Endothelial cell of umbilical vein (primary cell): ENCODE results near the gene MATN1. TPM values are rescaled to one million over a fixed set of nuclear protein-coding genes. Genes with fewer than 3 reads are reported as not detected.

Experiments used
- BruUV-seq: library from RNA; stranded (reverse); fragments of 400-500 nt; replicated peaks from 2 replicates; lab custom pipeline; 2021; lab: Mats Ljungman, UMichigan
- CTCF ChIA-PET: fragments of 300-600, 350-600 bp; sonication (Branson Sonifier 250); formaldehyde crosslinking; loops from one replicate; lab custom pipeline; 2021; ENCODE audit warnings: antibody characterized with exemption, inconsistent platforms; lab: Charles Lee
- POLR2A ChIA-PET: fragments of 300-600, 350-600 bp; sonication (Branson Sonifier 250); formaldehyde crosslinking; loops from one replicate; lab custom pipeline; 2021; ENCODE audit warnings: antibody characterized with exemption, inconsistent platforms; lab: Charles Lee
- DNase-seq: peaks from one replicate; pipeline ENCODE4 v3.0.0-alpha.2; 2011; ENCODE audit warnings: low read depth, low spot score
- FAIRE-seq: peaks from 2 replicates; lab custom pipeline; 2011; peaks lifted over from hg19 to GRCh38; lab: Jason Lieb, UNC
- H2AFZ ChIP-seq: 2 replicates; pipeline ENCODE4 v1.6.0; 2012; ENCODE audit warnings: low read depth, low read length, control low read depth, inconsistent platforms
- H3K27ac ChIP-seq: 2 replicates; pipeline ENCODE4 v1.5.1; 2011; ENCODE audit warnings: low read depth, mild to moderate bottlenecking, control low read depth, low read length, moderate library complexity; ENCODE audit not compliant: insufficient read depth
- H3K27me3 ChIP-seq, 2 experiments: 2 replicates each; pipeline versions ENCODE4 v1.6.0 to v1.6.1; 2011; ENCODE audit warnings: low read length in 2 of 2, mixed read lengths in 1 of 2; ENCODE audit not compliant: control insufficient read depth in 2 of 2, insufficient read depth in 2 of 2
- H3K36me3 ChIP-seq, 2 experiments: 2 replicates in 1 of 2; 3 replicates in 1 of 2; pipeline ENCODE4 v1.5.1; 2011; ENCODE audit warnings: low read length in 2 of 2, mild to moderate bottlenecking in 1 of 2, moderate library complexity in 1 of 2; ENCODE audit not compliant: control insufficient read depth in 2 of 2, insufficient read depth in 2 of 2; ENCODE audit errors: extremely low read depth in 1 of 2
- H3K4me1 ChIP-seq: 3 replicates; pipeline ENCODE4 v1.5.1; 2011; ENCODE audit warnings: mild to moderate bottlenecking, low read length; ENCODE audit not compliant: control insufficient read depth, insufficient read depth; ENCODE audit errors: extremely low read depth
- H3K4me2 ChIP-seq: 2 replicates; pipeline ENCODE4 v1.6.1; 2011; ENCODE audit warnings: low read length, control low read depth, mixed read lengths; ENCODE audit not compliant: insufficient read depth
- H3K4me3 ChIP-seq, 3 experiments: fragments of 200-600 bp in 1 of 3; sonication (generic), shearing (Covaris generic) in 1 of 3; replicated peaks in 1 of 3; 2 replicates each; pipeline ENCODE4 v1.5.1; 2011 to 2016; ENCODE audit warnings: control low read depth in 3 of 3, low read length in 3 of 3, mild to moderate bottlenecking in 2 of 3, inconsistent platforms in 1 of 3, low read depth in 1 of 3, moderate library complexity in 1 of 3; ENCODE audit not compliant: insufficient read depth in 1 of 3
- H3K79me2 ChIP-seq: 2 replicates; pipeline ENCODE4 v1.6.0; 2012; ENCODE audit warnings: low read length, inconsistent platforms; ENCODE audit not compliant: control insufficient read depth, insufficient read depth
- H3K9ac ChIP-seq: replicated peaks from 2 replicates; pipeline ENCODE3; 2011; ENCODE audit warnings: low read length, control low read depth; ENCODE audit not compliant: insufficient read depth; ENCODE audit errors: extremely low read depth
- H3K9me1 ChIP-seq: replicated peaks from 3 replicates; pipeline ENCODE4 v1.6.0; 2011; ENCODE audit warnings: mild to moderate bottlenecking, low read length; ENCODE audit not compliant: control insufficient read depth, insufficient read depth; ENCODE audit errors: extremely low read depth
- H3K9me3 ChIP-seq: replicated peaks from 2 replicates; pipeline ENCODE4 v1.5.1; 2012; ENCODE audit warnings: low read length, inconsistent platforms; ENCODE audit not compliant: control insufficient read depth, insufficient read depth
- H4K20me1 ChIP-seq: replicated peaks from 2 replicates; pipeline ENCODE3; 2011; ENCODE audit warnings: mild to moderate bottlenecking, low read length; ENCODE audit not compliant: control insufficient read depth, insufficient read depth; ENCODE audit errors: extremely low read depth
- EZH2 ChIP-seq: IDR thresholded peaks from 2 replicates; pipeline ENCODE4 v1.6.1; 2012; ENCODE audit warnings: borderline replicate concordance, low read depth, mild to moderate bottlenecking, moderate library complexity, low read length, inconsistent platforms; ENCODE audit not compliant: severe bottlenecking
- FOS ChIP-seq: IDR thresholded peaks from 2 replicates; pipeline ENCODE4 v1.6.1; 2011; ENCODE audit warnings: mild to moderate bottlenecking, low read length, moderate library complexity, borderline replicate concordance; ENCODE audit not compliant: insufficient read depth
- GATA2 ChIP-seq: IDR thresholded peaks from 2 replicates; pipeline ENCODE4 v1.7.0; 2011; ENCODE audit warnings: low read depth, mild to moderate bottlenecking, moderate library complexity, mixed read lengths, low read length; ENCODE audit not compliant: insufficient read length, insufficient read depth
- JUN ChIP-seq: IDR thresholded peaks from 2 replicates; pipeline ENCODE4 v1.6.1; 2011; ENCODE audit warnings: borderline replicate concordance, low read depth; ENCODE audit not compliant: insufficient read length, insufficient read depth
- MYC ChIP-seq: IDR thresholded peaks from one replicate; pipeline ENCODE4 v1.6.1; 2011; ENCODE audit warnings: mild to moderate bottlenecking, low read depth, low read length
- POLR2A ChIP-seq: IDR thresholded peaks from 2 replicates; pipeline ENCODE4 v1.6.1; 2012; ENCODE audit warnings: low read depth, mild to moderate bottlenecking, control low read depth, low read length
- POLR2AphosphoS5 ChIP-seq: IDR thresholded peaks from 2 replicates; pipeline ENCODE4 v1.6.1; 2012; ENCODE audit warnings: low read depth, mild to moderate bottlenecking, control low read depth, low read length, moderate library complexity; ENCODE audit not compliant: insufficient read depth
- dilution Hi-C: fragments of 300-500 bp; cut with MboI; formaldehyde crosslinking; loops from one replicate; pipeline ENCODE4 v1.15.0; 2019; ENCODE audit warnings: low sequenced_read_pairs; ENCODE audit not compliant: extremely low pct_ligation_motif_present
- intact Hi-C: fragments of 100-400 bp; cut with micrococcal nuclease; formaldehyde crosslinking; loops from one replicate; pipeline ENCODE4 v1.10.0; 2022
- polyA plus RNA-seq, 4 experiments: library from polyadenylated mRNA; depleted of rRNA in 3 of 4; stranded (reverse) in 3 of 4; unstranded in 1 of 4; fragments of >200 nt; gene quantifications; 2 replicates each; pipeline versions ENCODE4 v1.2.1 to v1.2.3, GENCODE V29; 2011 to 2012; ENCODE audit warnings: missing spikeins in 1 of 4
- total RNA-seq: library from RNA; stranded (reverse); gene quantifications from 2 replicates; pipeline ENCODE4 v1.2.3, GENCODE V29; 2021
- TF ChIP-seq, protein P1 (sequence below): IDR thresholded peaks from 2 replicates; pipeline ENCODE4 v1.6.1; 2011; ENCODE audit not compliant: insufficient read depth, insufficient read length
- TF ChIP-seq, protein P2 (sequence below), 2 donors: IDR thresholded peaks; 1 replicate in 1 of 2; 2 replicates in 1 of 2; pipeline ENCODE4 v1.5.1; 2011; ENCODE audit warnings: low read length in 2 of 2, mild to moderate bottlenecking in 2 of 2, moderate library complexity in 2 of 2, control low read depth in 1 of 2, inconsistent platforms in 1 of 2, low read depth in 1 of 2; ENCODE audit not compliant: insufficient read depth in 1 of 2; ENCODE audit errors: extremely low read depth in 1 of 2

Gene MATN1
- total and polyA plus RNA-seq, 2 donors (not counting 3 experiments of a cell fraction or from before 2014, with no cell fraction given), result 0.29 to 0.36 TPM

DNA sequence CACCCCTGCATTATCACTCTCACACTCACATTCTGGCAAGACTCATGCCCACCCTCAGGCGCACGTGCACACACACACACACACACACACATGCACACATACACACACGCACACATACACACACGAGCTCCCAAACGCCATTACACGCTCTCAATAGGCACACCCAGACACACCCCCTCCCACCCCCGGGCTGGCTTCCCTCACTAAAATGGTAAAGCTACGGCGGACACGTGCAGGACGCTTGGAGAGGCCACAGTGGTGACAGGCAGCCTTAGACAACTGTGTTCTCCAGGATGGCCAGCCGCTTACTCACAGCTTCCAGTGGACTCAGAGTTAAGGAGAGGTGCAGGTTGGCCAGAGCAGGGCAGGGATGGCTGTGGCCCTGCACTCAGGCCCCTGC, 10.1 kb downstream of the MATN1 start:
- peaks cover 0 to 3% of the 10 kb centered on the region in 2 experiments for H3K27me3 ChIP-seq
- intact Hi-C loops (no loop called here), dilution Hi-C loops (no loop called here)
- ChIA-PET POLR2A (no interaction called here), CTCF (no interaction called here)
- TF ChIP-seq GATA2, result no peak
- TF ChIP-seq, protein P1, sequence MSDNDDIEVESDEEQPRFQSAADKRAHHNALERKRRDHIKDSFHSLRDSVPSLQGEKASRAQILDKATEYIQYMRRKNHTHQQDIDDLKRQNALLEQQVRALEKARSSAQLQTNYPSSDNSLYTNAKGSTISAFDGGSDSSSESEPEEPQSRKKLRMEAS, result no peak
- TF ChIP-seq, protein P2, sequence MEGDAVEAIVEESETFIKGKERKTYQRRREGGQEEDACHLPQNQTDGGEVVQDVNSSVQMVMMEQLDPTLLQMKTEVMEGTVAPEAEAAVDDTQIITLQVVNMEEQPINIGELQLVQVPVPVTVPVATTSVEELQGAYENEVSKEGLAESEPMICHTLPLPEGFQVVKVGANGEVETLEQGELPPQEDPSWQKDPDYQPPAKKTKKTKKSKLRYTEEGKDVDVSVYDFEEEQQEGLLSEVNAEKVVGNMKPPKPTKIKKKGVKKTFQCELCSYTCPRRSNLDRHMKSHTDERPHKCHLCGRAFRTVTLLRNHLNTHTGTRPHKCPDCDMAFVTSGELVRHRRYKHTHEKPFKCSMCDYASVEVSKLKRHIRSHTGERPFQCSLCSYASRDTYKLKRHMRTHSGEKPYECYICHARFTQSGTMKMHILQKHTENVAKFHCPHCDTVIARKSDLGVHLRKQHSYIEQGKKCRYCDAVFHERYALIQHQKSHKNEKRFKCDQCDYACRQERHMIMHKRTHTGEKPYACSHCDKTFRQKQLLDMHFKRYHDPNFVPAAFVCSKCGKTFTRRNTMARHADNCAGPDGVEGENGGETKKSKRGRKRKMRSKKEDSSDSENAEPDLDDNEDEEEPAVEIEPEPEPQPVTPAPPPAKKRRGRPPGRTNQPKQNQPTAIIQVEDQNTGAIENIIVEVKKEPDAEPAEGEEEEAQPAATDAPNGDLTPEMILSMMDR (IDR thresholded peaks at IDR 0.05; ENCODE audit: extremely low read depth in 1 of 2, insufficient read depth in 1 of 2, low read depth in 1 of 2, low read length in 2 of 2), result no peak
- no peak for TF ChIP-seq POLR2A
- no peak for TF ChIP-seq FOS
- no peak for TF ChIP-seq MYC
- no TSS peak for BruUV-seq
- no peaks in the 10 kb centered on the region for H3K36me3 ChIP-seq
- no peak overlapping the region for H3K27ac ChIP-seq
- no peak overlapping the region for H3K4me3 ChIP-seq
- no peak for DNase-seq
- no peaks in the 10 kb centered on the region for H3K79me2 ChIP-seq
- H4K20me1 ChIP-seq, result no peaks in the 10 kb centered on the region
- H3K9me1 ChIP-seq, result no peaks in the 10 kb centered on the region
- H3K9me3 ChIP-seq, result no peaks in the 10 kb centered on the region
- no peak overlapping the region for H3K4me2 ChIP-seq
- no peak overlapping the region for H3K9ac ChIP-seq
- FAIRE-seq, result no peak
- no peaks in the 10 kb centered on the region for H3K4me1 ChIP-seq
- H2AFZ ChIP-seq, result no peak overlapping the region

DNA sequence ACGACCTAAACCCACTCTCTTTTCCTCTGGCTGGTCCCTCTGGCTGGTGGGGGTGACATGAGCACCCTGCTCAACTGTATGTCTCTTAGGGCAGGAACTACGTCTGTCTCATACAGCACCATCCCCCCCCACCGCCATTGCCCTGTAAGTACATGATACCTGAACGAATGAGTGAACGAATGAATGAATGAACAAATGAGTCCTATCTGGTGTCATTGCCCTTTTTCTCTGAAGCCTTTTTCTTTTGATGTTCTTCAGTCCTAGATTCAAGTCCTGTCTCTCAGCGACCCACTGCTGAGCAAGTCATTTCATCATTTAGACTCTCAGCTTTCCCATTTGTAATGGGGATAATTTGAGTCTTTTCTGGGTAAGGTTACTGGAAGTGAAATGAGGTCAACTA, 10.8 kb downstream of the MATN1 start:
- no peaks in the 10 kb centered on the region for H3K9me1 ChIP-seq
- ChIA-PET POLR2A (no interaction called here), CTCF (no interaction called here)
- H3K4me3 ChIP-seq, result no peak overlapping the region
- H3K4me1 ChIP-seq, result no peaks in the 10 kb centered on the region
- no peaks in the 10 kb centered on the region for H3K79me2 ChIP-seq
- intact Hi-C loops, result no loop called here
- dilution Hi-C loops, result no loop called here
- TF ChIP-seq POLR2A, result no peak
- TF ChIP-seq, protein P2 (IDR thresholded peaks at IDR 0.05; ENCODE audit: extremely low read depth in 1 of 2, insufficient read depth in 1 of 2, low read depth in 1 of 2, low read length in 2 of 2), result no peak
- TF ChIP-seq MYC, result no peak
- no peak for TF ChIP-seq POLR2AphosphoS5
- TF ChIP-seq EZH2, result no peak
- TF ChIP-seq, protein P1, result no peak
- no peak for TF ChIP-seq GATA2
- no peak for TF ChIP-seq FOS
- no peak for TF ChIP-seq JUN
- H3K27me3 ChIP-seq, result peaks cover 0 to 3% of the 10 kb centered on the region in 2 experiments
- H3K9me3 ChIP-seq, result no peaks in the 10 kb centered on the region
- no peak overlapping the region for H3K27ac ChIP-seq
- no peak overlapping the region for H2AFZ ChIP-seq
- H3K4me2 ChIP-seq, result no peak overlapping the region
- DNase-seq (no peak), FAIRE-seq (no peak)
- H3K36me3 ChIP-seq, result no peaks in the 10 kb centered on the region
- no TSS peak for BruUV-seq
- no peaks in the 10 kb centered on the region for H4K20me1 ChIP-seq
- H3K9ac ChIP-seq, result no peak overlapping the region
